PC-9 (cell line): Measurements from ENCODE around the gene ANKRD13B. TPM values are rescaled to one million over a fixed set of nuclear protein-coding genes. Genes with fewer than 3 reads are reported as not detected.

Experiments
- BruUV-seq: library from RNA; stranded (reverse); fragments of 400-500 nt; replicated peaks from 2 replicates; lab custom pipeline; 2021; lab: Mats Ljungman, UMichigan
- CTCF ChIA-PET: fragments of 300-600 bp; sonication (Branson Sonifier 250); formaldehyde crosslinking; loops from one replicate; lab custom pipeline; 2022; ENCODE audit warnings: antibody characterized with exemption; lab: Charles Lee
- POLR2A ChIA-PET: fragments of 300-600 bp; sonication (Branson Sonifier 250); formaldehyde crosslinking; loops from one replicate; lab custom pipeline; 2022; ENCODE audit warnings: antibody characterized with exemption; ENCODE audit not compliant: unreplicated experiment; lab: Charles Lee
- DNase-seq, 2 experiments: peaks; one replicate each; pipeline versions ENCODE4 v3.0.0 to v3.0.0-alpha.2; 2015 to 2022; ENCODE audit warnings: mixed read lengths in 1 of 2
- H2AFZ ChIP-seq: fragments of 200-600 bp; sonication (generic); 2 replicates; pipeline ENCODE4 v1.8.1; 2017; ENCODE audit warnings: antibody characterized with exemption
- H3F3A ChIP-seq: fragments of 200-600 bp; sonication (generic); 2 replicates; pipeline ENCODE4 v1.8.1; 2017; ENCODE audit warnings: antibody characterized with exemption, mild to moderate bottlenecking, low read depth; ENCODE audit not compliant: insufficient read depth
- H3K27ac ChIP-seq: fragments of 200-600 bp; sonication (generic); 2 replicates; pipeline ENCODE4 v1.6.1; 2016; ENCODE audit warnings: mixed run types
- H3K27me3 ChIP-seq: fragments of 200-600 bp; sonication (generic); 2 replicates; pipeline ENCODE4 v1.6.1; 2016; ENCODE audit warnings: low read depth, mixed run types; ENCODE audit not compliant: insufficient read depth
- H3K36me3 ChIP-seq: fragments of 200-600 bp; sonication (generic); 2 replicates; pipeline ENCODE4 v1.6.1; 2016; ENCODE audit warnings: low read depth, mixed run types
- H3K4me1 ChIP-seq: fragments of 200-600 bp; sonication (generic); replicated peaks from 2 replicates; pipeline ENCODE4 v1.6.1; 2016; ENCODE audit warnings: mixed run types; ENCODE audit not compliant: insufficient read depth
- H3K4me2 ChIP-seq: fragments of 200-600 bp; sonication (generic); 2 replicates; pipeline ENCODE4 v1.6.1; 2017; ENCODE audit warnings: mixed run types
- H3K4me3 ChIP-seq: fragments of 200-600 bp; sonication (generic); 2 replicates; pipeline ENCODE4 v1.6.1; 2016; ENCODE audit warnings: mixed run types
- H3K79me2 ChIP-seq: fragments of 200-600 bp; sonication (generic); 2 replicates; pipeline ENCODE4 v1.6.1; 2017; ENCODE audit warnings: low read depth, mixed run types
- H3K9me2 ChIP-seq: fragments of 200-600 bp; sonication (generic); 2 replicates; pipeline ENCODE4 v1.8.1; 2017; ENCODE audit warnings: mild to moderate bottlenecking; ENCODE audit not compliant: insufficient read depth
- H3K9me3 ChIP-seq: fragments of 200-600 bp; sonication (generic); 2 replicates; pipeline ENCODE4 v1.8.1; 2016; ENCODE audit warnings: low read depth; ENCODE audit not compliant: insufficient read depth
- H4K20me1 ChIP-seq: fragments of 200-600 bp; sonication (generic); 2 replicates; pipeline ENCODE4 v1.8.1; 2017; ENCODE audit not compliant: insufficient read depth
- CTCF ChIP-seq: fragments of 200-600 bp; sonication (generic); conservative IDR thresholded peaks from 2 replicates; pipeline ENCODE4 v1.6.1; 2017; ENCODE audit warnings: mixed run types, antibody characterized with exemption, mild to moderate bottlenecking, moderate library complexity
- EZH2 ChIP-seq: fragments of 200-600 bp; sonication (generic); IDR thresholded peaks from 2 replicates; pipeline ENCODE4 v1.8.0; 2017; ENCODE audit warnings: antibody characterized with exemption, low read depth
- intact Hi-C: fragments of 100-400 bp; cut with micrococcal nuclease; formaldehyde crosslinking; loops from one replicate; pipeline ENCODE4 v1.10.0; 2022; ENCODE audit not compliant: unreplicated experiment
- total RNA-seq: library from RNA; stranded (reverse); gene quantifications from 2 replicates; pipeline ENCODE4 v1.2.3, GENCODE V29; 2021

The ANKRD13B gene
- total RNA-seq, 1 experiment from 2014 or later, result 28.4 TPM

GRCh38 chr17:29659155-29659554, 66.2 kb downstream of the ANKRD13B start:
- CTCF ChIA-PET, result no interaction called here

GRCh38 chr17:29661213-29661612, 68.3 kb downstream of the ANKRD13B start:
- no TSS peak for BruUV-seq
- H4K20me1 ChIP-seq, result no peaks in the 10 kb centered on the region
- H3F3A ChIP-seq, result peaks cover 25% of the 10 kb centered on the region
- H3K27ac ChIP-seq, result no peak overlapping the region
- H3K4me3 ChIP-seq, result no peak overlapping the region
- no peaks in the 10 kb centered on the region for H3K36me3 ChIP-seq
- POLR2A ChIA-PET, result no interaction called here
- DNase-seq, result no peak
- H3K4me1 ChIP-seq, result peaks cover 43% of the 10 kb centered on the region
- H2AFZ ChIP-seq, result no peak overlapping the region
- H3K9me3 ChIP-seq, result no peaks in the 10 kb centered on the region
- H3K4me2 ChIP-seq, result no peak overlapping the region; the same call in 1 of the 2 replicates
- H3K27me3 ChIP-seq, result no peaks in the 10 kb centered on the region
- intact Hi-C loops, result no loop called here
- no peaks in the 10 kb centered on the region for H3K9me2 ChIP-seq
- H3K79me2 ChIP-seq, result no peaks in the 10 kb centered on the region
- TF ChIP-seq CTCF (no peak), EZH2 (no peak)
- CTCF ChIA-PET, result no interaction called here

More at GRCh38 chr17:29659155-29659554, 66.2 kb downstream of the ANKRD13B start:
- no peaks in the 10 kb centered on the region for H3K36me3 ChIP-seq
- no peak overlapping the region for H3K27ac ChIP-seq
- peaks cover 23% of the 10 kb centered on the region for H3K4me1 ChIP-seq
- no peak overlapping the region for H2AFZ ChIP-seq
- H3K79me2 ChIP-seq, result no peaks in the 10 kb centered on the region
- POLR2A ChIA-PET, result no interaction called here
- H3K4me3 ChIP-seq, result no peak overlapping the region
- H3F3A ChIP-seq, result peaks cover 5% of the 10 kb centered on the region
- H3K27me3 ChIP-seq, result no peaks in the 10 kb centered on the region
- BruUV-seq, result no TSS peak
- DNase-seq, result no peak
- no peaks in the 10 kb centered on the region for H3K9me2 ChIP-seq
- no peaks in the 10 kb centered on the region for H3K9me3 ChIP-seq
- no peaks in the 10 kb centered on the region for H4K20me1 ChIP-seq
- TF ChIP-seq EZH2 (no peak), CTCF (no peak)
- no peak overlapping the region for H3K4me2 ChIP-seq
- intact Hi-C loops, result no loop called here

- intact Hi-C loops, result no loop called here
Observed at GRCh38 chr17:29663155-29663554, 70.2 kb downstream of the ANKRD13B start.

More at GRCh38 chr17:29663155-29663554, 70.2 kb downstream of the ANKRD13B start:
- no peaks in the 10 kb centered on the region for H3K27me3 ChIP-seq
- BruUV-seq, result no TSS peak
- no peaks in the 10 kb centered on the region for H4K20me1 ChIP-seq
- H3K9me3 ChIP-seq, result no peaks in the 10 kb centered on the region
- no peak overlapping the region for H2AFZ ChIP-seq
- H3K4me1 ChIP-seq, result peaks cover 51% of the 10 kb centered on the region
- no peak overlapping the region for H3K4me3 ChIP-seq
- CTCF ChIA-PET, result interaction anchor here (0.5 kb wide), 1 partner anchor 302 kb away, joined by 3 read pairs; no protein-coding TSS in a partner anchor
- H3K79me2 ChIP-seq, result no peaks in the 10 kb centered on the region
- POLR2A ChIA-PET, result interaction anchor here (0.7 kb wide), 1 partner anchor 44 kb away, joined by 4 read pairs; no protein-coding TSS in a partner anchor
- peak; percentile 30 to 35 for DNase-seq
- H3F3A ChIP-seq, result peaks cover 33% of the 10 kb centered on the region
- no peak for TF ChIP-seq CTCF
- no peak for TF ChIP-seq EZH2
- H3K9me2 ChIP-seq, result no peaks in the 10 kb centered on the region
- H3K36me3 ChIP-seq, result no peaks in the 10 kb centered on the region
- H3K4me2 ChIP-seq, result peak overlapping the region; percentile 20
- peak overlapping the region; percentile 98 for H3K27ac ChIP-seq

Other genes starting within 250 kb of the ANKRD13B start
- 39.0 and 51.1 TPM in 2 replicates for gene TAOK1, start 202.8 kb upstream of the ANKRD13B start, total RNA-seq
- gene ABHD15, start 26.1 kb upstream of the ANKRD13B start, total RNA-seq, result 12.9 and 14.8 TPM in 2 replicates
- gene TP53I13, start 24.4 kb upstream of the ANKRD13B start, total RNA-seq, result 46.9 and 68.8 TPM in 2 replicates
- gene GIT1, start 3.5 kb upstream of the ANKRD13B start, total RNA-seq, result 84.8 and 100 TPM in 2 replicates
- 35.0 and 52.1 TPM in 2 replicates for gene CORO6, start 29.8 kb downstream of the ANKRD13B start, total RNA-seq